ENCODE measurements around the gene NECTIN1.

- TF ChIP-seq EZH2phosphoT487 (IDR thresholded peaks at IDR 0.05; ENCODE audit: borderline replicate concordance, low read length), result no peak
- no peak for TF ChIP-seq CTCF (IDR thresholded peaks at IDR 0.05; ENCODE audit: low read depth, low read length, poor library complexity, severe bottlenecking)
Observed at GRCh38 chr11:119696378-119697222, 32.4 kb downstream of the NECTIN1 start.

Data from DOHH2 (cell line).